ENCODE results near the gene NFASC. TPM values are rescaled to one million over a fixed set of nuclear protein-coding genes. Genes with fewer than 3 reads are reported as not detected.

Gene NFASC
- total and polyA plus RNA-seq, 4 donors, result 0.23 to 5.4 (median 1.9) TPM

DNA sequence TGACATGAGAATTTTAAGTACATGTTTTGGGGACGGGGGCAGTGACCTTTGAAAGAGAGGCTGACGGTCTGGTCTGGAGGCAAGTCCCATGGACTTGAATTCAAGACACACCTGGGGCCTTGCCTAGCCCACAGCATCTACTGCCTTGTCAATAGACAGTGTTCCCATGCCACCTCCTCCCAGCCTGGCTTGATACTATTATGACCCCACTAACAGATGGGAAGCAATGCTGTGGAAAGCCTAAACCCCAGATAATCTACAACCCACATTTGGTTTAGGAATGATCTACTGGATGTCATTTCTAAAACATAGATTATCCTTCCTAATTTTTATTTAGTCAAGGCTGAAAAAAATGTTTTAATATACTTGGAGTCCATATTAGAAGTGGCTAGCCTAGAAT, 17.8 kb upstream of the NFASC start:
- no peak for TF ChIP-seq EGR1 (IDR thresholded peaks at IDR 0.05; ENCODE audit: low read depth in 2 of 2)
- TF ChIP-seq FOXA2 (IDR thresholded peaks at IDR 0.05), result no peak
- TF ChIP-seq, protein P1, sequence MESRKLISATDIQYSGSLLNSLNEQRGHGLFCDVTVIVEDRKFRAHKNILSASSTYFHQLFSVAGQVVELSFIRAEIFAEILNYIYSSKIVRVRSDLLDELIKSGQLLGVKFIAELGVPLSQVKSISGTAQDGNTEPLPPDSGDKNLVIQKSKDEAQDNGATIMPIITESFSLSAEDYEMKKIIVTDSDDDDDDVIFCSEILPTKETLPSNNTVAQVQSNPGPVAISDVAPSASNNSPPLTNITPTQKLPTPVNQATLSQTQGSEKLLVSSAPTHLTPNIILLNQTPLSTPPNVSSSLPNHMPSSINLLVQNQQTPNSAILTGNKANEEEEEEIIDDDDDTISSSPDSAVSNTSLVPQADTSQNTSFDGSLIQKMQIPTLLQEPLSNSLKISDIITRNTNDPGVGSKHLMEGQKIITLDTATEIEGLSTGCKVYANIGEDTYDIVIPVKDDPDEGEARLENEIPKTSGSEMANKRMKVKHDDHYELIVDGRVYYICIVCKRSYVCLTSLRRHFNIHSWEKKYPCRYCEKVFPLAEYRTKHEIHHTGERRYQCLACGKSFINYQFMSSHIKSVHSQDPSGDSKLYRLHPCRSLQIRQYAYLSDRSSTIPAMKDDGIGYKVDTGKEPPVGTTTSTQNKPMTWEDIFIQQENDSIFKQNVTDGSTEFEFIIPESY (IDR thresholded peaks at IDR 0.05), result no peak
- TF ChIP-seq, protein P2, sequence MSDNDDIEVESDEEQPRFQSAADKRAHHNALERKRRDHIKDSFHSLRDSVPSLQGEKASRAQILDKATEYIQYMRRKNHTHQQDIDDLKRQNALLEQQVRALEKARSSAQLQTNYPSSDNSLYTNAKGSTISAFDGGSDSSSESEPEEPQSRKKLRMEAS (IDR thresholded peaks at IDR 0.05), result no peak
- TF ChIP-seq, protein P3, sequence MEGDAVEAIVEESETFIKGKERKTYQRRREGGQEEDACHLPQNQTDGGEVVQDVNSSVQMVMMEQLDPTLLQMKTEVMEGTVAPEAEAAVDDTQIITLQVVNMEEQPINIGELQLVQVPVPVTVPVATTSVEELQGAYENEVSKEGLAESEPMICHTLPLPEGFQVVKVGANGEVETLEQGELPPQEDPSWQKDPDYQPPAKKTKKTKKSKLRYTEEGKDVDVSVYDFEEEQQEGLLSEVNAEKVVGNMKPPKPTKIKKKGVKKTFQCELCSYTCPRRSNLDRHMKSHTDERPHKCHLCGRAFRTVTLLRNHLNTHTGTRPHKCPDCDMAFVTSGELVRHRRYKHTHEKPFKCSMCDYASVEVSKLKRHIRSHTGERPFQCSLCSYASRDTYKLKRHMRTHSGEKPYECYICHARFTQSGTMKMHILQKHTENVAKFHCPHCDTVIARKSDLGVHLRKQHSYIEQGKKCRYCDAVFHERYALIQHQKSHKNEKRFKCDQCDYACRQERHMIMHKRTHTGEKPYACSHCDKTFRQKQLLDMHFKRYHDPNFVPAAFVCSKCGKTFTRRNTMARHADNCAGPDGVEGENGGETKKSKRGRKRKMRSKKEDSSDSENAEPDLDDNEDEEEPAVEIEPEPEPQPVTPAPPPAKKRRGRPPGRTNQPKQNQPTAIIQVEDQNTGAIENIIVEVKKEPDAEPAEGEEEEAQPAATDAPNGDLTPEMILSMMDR (IDR thresholded peaks at IDR 0.05; ENCODE audit: low read depth, low read length, missing input control), result no peak
- no peak for TF ChIP-seq TAF1 (conservative IDR thresholded peaks at IDR 0.05)
- no peak for TF ChIP-seq RXRA (IDR thresholded peaks at IDR 0.05)
- TF ChIP-seq, protein P4, sequence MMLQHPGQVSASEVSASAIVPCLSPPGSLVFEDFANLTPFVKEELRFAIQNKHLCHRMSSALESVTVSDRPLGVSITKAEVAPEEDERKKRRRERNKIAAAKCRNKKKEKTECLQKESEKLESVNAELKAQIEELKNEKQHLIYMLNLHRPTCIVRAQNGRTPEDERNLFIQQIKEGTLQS (IDR thresholded peaks at IDR 0.05), result no peak
- no peak for TF ChIP-seq GABPA (IDR thresholded peaks at IDR 0.05 in 1 of 2, conservative IDR thresholded peaks at IDR 0.05 in 1 of 2)
- TF ChIP-seq, protein P5, sequence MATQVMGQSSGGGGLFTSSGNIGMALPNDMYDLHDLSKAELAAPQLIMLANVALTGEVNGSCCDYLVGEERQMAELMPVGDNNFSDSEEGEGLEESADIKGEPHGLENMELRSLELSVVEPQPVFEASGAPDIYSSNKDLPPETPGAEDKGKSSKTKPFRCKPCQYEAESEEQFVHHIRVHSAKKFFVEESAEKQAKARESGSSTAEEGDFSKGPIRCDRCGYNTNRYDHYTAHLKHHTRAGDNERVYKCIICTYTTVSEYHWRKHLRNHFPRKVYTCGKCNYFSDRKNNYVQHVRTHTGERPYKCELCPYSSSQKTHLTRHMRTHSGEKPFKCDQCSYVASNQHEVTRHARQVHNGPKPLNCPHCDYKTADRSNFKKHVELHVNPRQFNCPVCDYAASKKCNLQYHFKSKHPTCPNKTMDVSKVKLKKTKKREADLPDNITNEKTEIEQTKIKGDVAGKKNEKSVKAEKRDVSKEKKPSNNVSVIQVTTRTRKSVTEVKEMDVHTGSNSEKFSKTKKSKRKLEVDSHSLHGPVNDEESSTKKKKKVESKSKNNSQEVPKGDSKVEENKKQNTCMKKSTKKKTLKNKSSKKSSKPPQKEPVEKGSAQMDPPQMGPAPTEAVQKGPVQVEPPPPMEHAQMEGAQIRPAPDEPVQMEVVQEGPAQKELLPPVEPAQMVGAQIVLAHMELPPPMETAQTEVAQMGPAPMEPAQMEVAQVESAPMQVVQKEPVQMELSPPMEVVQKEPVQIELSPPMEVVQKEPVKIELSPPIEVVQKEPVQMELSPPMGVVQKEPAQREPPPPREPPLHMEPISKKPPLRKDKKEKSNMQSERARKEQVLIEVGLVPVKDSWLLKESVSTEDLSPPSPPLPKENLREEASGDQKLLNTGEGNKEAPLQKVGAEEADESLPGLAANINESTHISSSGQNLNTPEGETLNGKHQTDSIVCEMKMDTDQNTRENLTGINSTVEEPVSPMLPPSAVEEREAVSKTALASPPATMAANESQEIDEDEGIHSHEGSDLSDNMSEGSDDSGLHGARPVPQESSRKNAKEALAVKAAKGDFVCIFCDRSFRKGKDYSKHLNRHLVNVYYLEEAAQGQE (IDR thresholded peaks at IDR 0.05), result no peak
- TF ChIP-seq NR2F2 (IDR thresholded peaks at IDR 0.05), result no peak
- no peak for TF ChIP-seq RAD21 (IDR thresholded peaks at IDR 0.05)
- no peak for TF ChIP-seq HNF4A (conservative IDR thresholded peaks at IDR 0.05)
- no peak for TF ChIP-seq SP1 (IDR thresholded peaks at IDR 0.05)
- TF ChIP-seq YY1 (IDR thresholded peaks at IDR 0.05), result no peak
- TF ChIP-seq FOXA1 (IDR thresholded peaks at IDR 0.05), result no peak
- no peak for TF ChIP-seq JUND (IDR thresholded peaks at IDR 0.05)
- Histone ChIP-seq H3K27ac (ENCODE audit: low read depth in 1 of 2, low read length in 2 of 2) (no peak overlapping the region), H3K27me3 (ENCODE audit: control insufficient read depth in 4 of 4, insufficient read depth in 4 of 4, low read length in 3 of 4) (no peaks in the 10 kb centered on the region), H3K4me1 (ENCODE audit: control insufficient read depth in 4 of 4, insufficient read depth in 4 of 4, low read length in 3 of 4) (no peaks in the 10 kb centered on the region), H3K36me3 (ENCODE audit: control insufficient read depth in 4 of 4, insufficient read depth in 3 of 4, low read depth in 1 of 4, low read length in 3 of 4) (no peaks in the 10 kb centered on the region), H3K9me3 (ENCODE audit: control insufficient read depth in 4 of 4, low read length in 3 of 4) (no peaks in the 10 kb centered on the region), H3K9ac (ENCODE audit: low read depth in 1 of 2, low read length in 2 of 2) (no peak overlapping the region), H3K4me3 (ENCODE audit: low read depth in 1 of 3, low read length in 3 of 3) (no peak overlapping the region)
- 87% methylated on average over 2 of the region's 2 CpGs for WGBS
- DNase-seq (ENCODE audit: low spot score), result no peak

DNA sequence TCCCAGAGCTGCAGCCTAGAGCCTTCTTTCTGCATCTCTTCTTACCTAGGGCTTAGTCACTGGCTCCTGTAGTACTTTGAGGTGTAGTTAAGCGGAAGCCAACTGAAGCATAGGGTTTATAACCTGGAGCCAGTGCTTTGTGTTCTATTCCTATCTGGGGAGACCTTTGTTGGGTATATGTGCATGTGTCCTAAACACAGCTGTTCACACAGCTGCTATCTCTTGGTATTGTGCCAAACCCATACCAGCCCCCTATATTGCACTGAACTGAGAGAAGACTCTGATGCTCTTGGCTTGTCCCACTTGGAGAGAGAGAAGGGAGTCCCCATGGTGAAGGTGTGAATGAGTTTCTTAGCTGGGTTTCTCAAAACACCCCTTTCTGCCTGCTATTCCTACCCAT, 17.2 kb upstream of the NFASC start:
- WGBS, result 98% methylated on average over 1 of the region's 1 CpG
- H3K4me3 ChIP-seq (ENCODE audit: low read depth in 1 of 3, low read length in 3 of 3), result no peak overlapping the region
- H3K27me3 ChIP-seq (ENCODE audit: control insufficient read depth in 4 of 4, insufficient read depth in 4 of 4, low read length in 3 of 4), result no peaks in the 10 kb centered on the region

More for the DNA sequence above, 17.2 kb upstream of the NFASC start:
- H3K4me1 ChIP-seq (ENCODE audit: control insufficient read depth in 4 of 4, insufficient read depth in 4 of 4, low read length in 3 of 4), result no peaks in the 10 kb centered on the region
- TF ChIP-seq FOXA1 (IDR thresholded peaks at IDR 0.05) (no peak), SP1 (IDR thresholded peaks at IDR 0.05) (no peak), YY1 (IDR thresholded peaks at IDR 0.05) (no peak)
- TF ChIP-seq, protein P5 (IDR thresholded peaks at IDR 0.05), result no peak
- TF ChIP-seq, protein P2 (IDR thresholded peaks at IDR 0.05), result no peak
- H3K36me3 ChIP-seq (ENCODE audit: control insufficient read depth in 4 of 4, insufficient read depth in 3 of 4, low read depth in 1 of 4, low read length in 3 of 4), result no peaks in the 10 kb centered on the region
- H3K27ac ChIP-seq (ENCODE audit: low read depth in 1 of 2, low read length in 2 of 2), result no peak overlapping the region
- no peak for DNase-seq (ENCODE audit: low spot score)
- H3K9me3 ChIP-seq (ENCODE audit: control insufficient read depth in 4 of 4, low read length in 3 of 4), result no peaks in the 10 kb centered on the region
- H3K9ac ChIP-seq (ENCODE audit: low read depth in 1 of 2, low read length in 2 of 2), result no peak overlapping the region
